Hematopoietic multipotent progenitor cell treated with erythropoietin and hydrocortisone succinate and interleukin-3 and kit ligand, for 8 days (in vitro differentiated cells): ENCODE data around the gene SMYD3.

Experiments used
- DNase-seq: peaks from one replicate; pipeline ENCODE4 v3.0.0-alpha.2; 2015

Gene SMYD3

GRCh38 chr1:246164764-246165163 lies 342.3 kb downstream of the SMYD3 start:
- no peak for DNase-seq

GRCh38 chr1:246162560-246162959 lies 344.5 kb downstream of the SMYD3 start:
- DNase-seq, result no peak

GRCh38 chr1:246161626-246162025 lies 345.5 kb downstream of the SMYD3 start:
- DNase-seq, result no peak

GRCh38 chr1:246160905-246161304 lies 346.2 kb downstream of the SMYD3 start:
- DNase-seq, result no peak

- no peak for DNase-seq
These were observed 346.7 kb downstream of the SMYD3 start for GRCh38 chr1:246160374-246160773.

- no peak for DNase-seq
These were observed 347.5 kb downstream of the SMYD3 start for GRCh38 chr1:246159279-246160227.

GRCh38 chr1:246158131-246158530 lies 348.9 kb downstream of the SMYD3 start:
- DNase-seq, result no peak

- DNase-seq, result peak; percentile 32
These were observed 349.6 kb downstream of the SMYD3 start for GRCh38 chr1:246157516-246157915.

- no peak for DNase-seq
These were observed 350.2 kb downstream of the SMYD3 start for GRCh38 chr1:246156847-246157246.

- no peak for DNase-seq
These were observed 351.2 kb downstream of the SMYD3 start for GRCh38 chr1:246155923-246156322.

GRCh38 chr1:246153796-246154212 lies 353.3 kb downstream of the SMYD3 start:
- DNase-seq, result no peak

GRCh38 chr1:246152986-246153431 lies 354.1 kb downstream of the SMYD3 start:
- peak; percentile 20 for DNase-seq

- no peak for DNase-seq
These were observed 355.2 kb downstream of the SMYD3 start for GRCh38 chr1:246151796-246152434.

GRCh38 chr1:246149543-246149942 lies 357.5 kb downstream of the SMYD3 start:
- no peak for DNase-seq

- DNase-seq, result no peak
These were observed 359.3 kb downstream of the SMYD3 start for GRCh38 chr1:246147524-246148461.

- DNase-seq, result no peak
These were observed 360.1 kb downstream of the SMYD3 start for GRCh38 chr1:246146804-246147523.

GRCh38 chr1:246145900-246146299 lies 361.2 kb downstream of the SMYD3 start:
- no peak for DNase-seq

GRCh38 chr1:246144931-246145330 lies 362.1 kb downstream of the SMYD3 start:
- DNase-seq, result no peak

GRCh38 chr1:246142320-246142893 lies 364.7 kb downstream of the SMYD3 start:
- no peak for DNase-seq

- DNase-seq, result no peak
These were observed 365.8 kb downstream of the SMYD3 start for GRCh38 chr1:246141306-246141705.

- DNase-seq, result no peak
These were observed 367.3 kb downstream of the SMYD3 start for GRCh38 chr1:246139745-246140182.

GRCh38 chr1:246138781-246139180 lies 368.3 kb downstream of the SMYD3 start:
- DNase-seq, result no peak
